ENCODE data around the gene POLA2. TPM values are rescaled to one million over a fixed set of nuclear protein-coding genes. Genes with fewer than 3 reads are reported as not detected.
A peak's percentile ranks its signal among the peaks of the same experiment; 100 is the strongest.

Gene POLA2
- total RNA-seq, 4 donors from 2014 or later = 7.7 to 18.5 (median 13.2) TPM

- 46 to 88% methylated on average over 1 to 2 of the region's 3 CpGs for WGBS, 2 donors (ENCODE audit: low coverage in 1 of 2)
- Histone ChIP-seq H3K9me3 (no peaks in the 10 kb centered on the region), H3K27ac (no peak overlapping the region), H3K27me3 (no peaks in the 10 kb centered on the region), H3K36me3 (no peaks in the 10 kb centered on the region), H3K4me3 (no peak overlapping the region), H3K4me1 (peaks cover 4 to 68% (median 26%) of the 10 kb centered on the region in 3 donors)
- TF ChIP-seq EP300 (IDR thresholded peaks at IDR 0.05) (no peak), POLR2AphosphoS5 (IDR thresholded peaks at IDR 0.05) (no peak), POLR2A (IDR thresholded peaks at IDR 0.05) (no peak)
- TF ChIP-seq, protein P1, sequence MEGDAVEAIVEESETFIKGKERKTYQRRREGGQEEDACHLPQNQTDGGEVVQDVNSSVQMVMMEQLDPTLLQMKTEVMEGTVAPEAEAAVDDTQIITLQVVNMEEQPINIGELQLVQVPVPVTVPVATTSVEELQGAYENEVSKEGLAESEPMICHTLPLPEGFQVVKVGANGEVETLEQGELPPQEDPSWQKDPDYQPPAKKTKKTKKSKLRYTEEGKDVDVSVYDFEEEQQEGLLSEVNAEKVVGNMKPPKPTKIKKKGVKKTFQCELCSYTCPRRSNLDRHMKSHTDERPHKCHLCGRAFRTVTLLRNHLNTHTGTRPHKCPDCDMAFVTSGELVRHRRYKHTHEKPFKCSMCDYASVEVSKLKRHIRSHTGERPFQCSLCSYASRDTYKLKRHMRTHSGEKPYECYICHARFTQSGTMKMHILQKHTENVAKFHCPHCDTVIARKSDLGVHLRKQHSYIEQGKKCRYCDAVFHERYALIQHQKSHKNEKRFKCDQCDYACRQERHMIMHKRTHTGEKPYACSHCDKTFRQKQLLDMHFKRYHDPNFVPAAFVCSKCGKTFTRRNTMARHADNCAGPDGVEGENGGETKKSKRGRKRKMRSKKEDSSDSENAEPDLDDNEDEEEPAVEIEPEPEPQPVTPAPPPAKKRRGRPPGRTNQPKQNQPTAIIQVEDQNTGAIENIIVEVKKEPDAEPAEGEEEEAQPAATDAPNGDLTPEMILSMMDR (IDR thresholded peaks at IDR 0.05) = no peak
- ATAC-seq = no peak
Observed at GRCh38 chr11:65303555-65303954, 41.8 kb downstream of the POLA2 start.

- no peak for ATAC-seq
- no peaks in the 10 kb centered on the region for H3K9me3 ChIP-seq
Observed at GRCh38 chr11:65304110-65304509, 42.3 kb downstream of the POLA2 start.

DNA sequence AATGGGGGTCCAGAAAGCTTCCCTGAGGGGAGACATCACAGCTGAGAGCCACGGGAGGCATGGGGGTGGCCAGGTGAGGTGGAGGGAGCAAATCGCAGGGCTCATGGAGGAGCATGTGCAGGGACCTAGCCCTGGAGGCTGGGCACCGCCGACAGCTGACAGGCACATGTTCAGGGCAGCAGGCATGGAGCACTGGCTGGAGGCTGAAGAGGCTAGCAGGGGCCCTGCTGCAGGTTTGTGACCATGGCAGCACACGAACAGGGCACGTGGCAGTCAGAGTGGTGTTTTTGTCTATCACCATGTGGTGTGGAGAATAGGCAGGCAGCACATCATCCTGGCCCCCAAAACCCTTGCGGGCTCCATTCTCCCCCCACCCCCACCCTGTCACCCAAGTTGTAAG lies 42.9 kb downstream of the POLA2 start:
- Histone ChIP-seq H3K27me3 (no peaks in the 10 kb centered on the region), H3K4me1 (peaks cover 0 to 66% (median 23%) of the 10 kb centered on the region in 3 donors), H3K36me3 (no peaks in the 10 kb centered on the region), H3K9me3 (no peaks in the 10 kb centered on the region), H3K4me3 (no peak overlapping the region), H3K27ac (peak overlapping the region in 3 of 4 donors; percentile 61 to 76 (median 72))
- no peak for ATAC-seq
- TF ChIP-seq POLR2A (IDR thresholded peaks at IDR 0.05) = no peak
- TF ChIP-seq, protein P1 (IDR thresholded peaks at IDR 0.05) = no peak
- no peak for TF ChIP-seq EP300 (IDR thresholded peaks at IDR 0.05)
- TF ChIP-seq POLR2AphosphoS5 (IDR thresholded peaks at IDR 0.05) = no peak
- 99 to 100% methylated on average over 2 to 6 of the region's 7 CpGs for WGBS, 2 donors (ENCODE audit: low coverage in 1 of 2)

More at GRCh38 chr11:65304110-65304509, 42.3 kb downstream of the POLA2 start:
- 93 to 95% methylated on average over 4 of the region's 4 CpGs for WGBS, 2 donors (ENCODE audit: low coverage in 1 of 2)
- Histone ChIP-seq H3K36me3 (no peaks in the 10 kb centered on the region), H3K4me3 (no peak overlapping the region), H3K27ac (peak overlapping the region in 3 of 4 donors; percentile 61 to 76 (median 72)), H3K4me1 (peaks cover under 1 to 68% (median 26%) of the 10 kb centered on the region in 3 donors), H3K27me3 (no peaks in the 10 kb centered on the region)
- TF ChIP-seq, protein P1 (IDR thresholded peaks at IDR 0.05) = no peak
- TF ChIP-seq POLR2AphosphoS5 (IDR thresholded peaks at IDR 0.05) (no peak), EP300 (IDR thresholded peaks at IDR 0.05) (no peak), POLR2A (IDR thresholded peaks at IDR 0.05) (no peak)

DNA sequence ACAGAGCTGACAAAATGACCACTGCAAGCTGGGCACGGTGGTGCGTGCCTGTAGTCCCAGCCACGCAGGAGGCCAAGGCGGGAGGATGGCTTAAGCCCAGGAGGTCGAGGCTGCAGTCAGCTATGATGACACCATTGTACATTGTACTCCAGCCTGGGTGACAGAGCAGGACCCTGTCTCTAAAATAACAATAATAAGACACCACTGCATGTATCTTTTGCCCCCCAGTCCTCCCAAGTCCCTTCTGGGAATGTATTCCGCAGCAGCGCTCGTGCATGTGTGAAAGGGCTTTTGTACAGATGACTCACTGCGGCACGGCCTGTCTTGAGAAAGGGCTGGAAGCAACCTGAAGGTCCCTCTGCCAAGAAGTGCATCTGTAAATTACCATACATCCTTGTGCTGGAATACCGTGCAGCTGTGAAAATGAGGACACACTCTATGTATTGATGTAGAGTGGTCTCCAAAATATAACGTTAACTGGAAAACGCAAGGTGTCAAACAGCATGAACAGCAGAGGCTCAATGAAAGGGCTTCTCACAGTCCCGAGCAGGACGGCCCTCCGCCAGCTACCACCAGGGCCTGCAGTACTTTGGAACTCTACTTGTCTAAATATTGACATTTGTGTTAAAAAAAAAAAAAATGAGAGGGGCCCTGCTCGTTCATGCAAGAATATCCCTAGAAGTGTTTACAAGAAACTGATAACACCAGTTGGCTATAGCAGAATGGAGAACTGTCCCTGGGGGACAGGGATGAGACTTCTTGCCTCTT lies 43.9 kb downstream of the POLA2 start:
- Histone ChIP-seq H3K9me3 (no peaks in the 10 kb centered on the region), H3K27ac (peak overlapping the region in 3 of 4 donors; percentile 61 to 76 (median 72)), H3K36me3 (no peaks in the 10 kb centered on the region), H3K4me3 (no peak overlapping the region), H3K27me3 (no peaks in the 10 kb centered on the region), H3K4me1 (peaks cover 0 to 70% (median 33%) of the 10 kb centered on the region in 3 donors)
- peak; percentile 63 for ATAC-seq
- WGBS, 2 donors (ENCODE audit: low coverage in 1 of 2) = 33 to 52% methylated on average over 3 to 5 of the region's 17 CpGs
- TF ChIP-seq, protein P1 (IDR thresholded peaks at IDR 0.05) = no peak
- no peak for TF ChIP-seq POLR2A (IDR thresholded peaks at IDR 0.05)
- no peak for TF ChIP-seq EP300 (IDR thresholded peaks at IDR 0.05)
- no peak for TF ChIP-seq POLR2AphosphoS5 (IDR thresholded peaks at IDR 0.05)
